HG03175 (cell line): ENCODE measurements around the gene CHKA.

Source experiments
- ATAC-seq: cut with Tn5 transposase; IDR thresholded peaks from one replicate; pipeline ENCODE4 v1.9.1; 2021; ENCODE audit warnings: mild to moderate bottlenecking, moderate library complexity; ENCODE audit not compliant: unreplicated experiment

CHKA gene

DNA sequence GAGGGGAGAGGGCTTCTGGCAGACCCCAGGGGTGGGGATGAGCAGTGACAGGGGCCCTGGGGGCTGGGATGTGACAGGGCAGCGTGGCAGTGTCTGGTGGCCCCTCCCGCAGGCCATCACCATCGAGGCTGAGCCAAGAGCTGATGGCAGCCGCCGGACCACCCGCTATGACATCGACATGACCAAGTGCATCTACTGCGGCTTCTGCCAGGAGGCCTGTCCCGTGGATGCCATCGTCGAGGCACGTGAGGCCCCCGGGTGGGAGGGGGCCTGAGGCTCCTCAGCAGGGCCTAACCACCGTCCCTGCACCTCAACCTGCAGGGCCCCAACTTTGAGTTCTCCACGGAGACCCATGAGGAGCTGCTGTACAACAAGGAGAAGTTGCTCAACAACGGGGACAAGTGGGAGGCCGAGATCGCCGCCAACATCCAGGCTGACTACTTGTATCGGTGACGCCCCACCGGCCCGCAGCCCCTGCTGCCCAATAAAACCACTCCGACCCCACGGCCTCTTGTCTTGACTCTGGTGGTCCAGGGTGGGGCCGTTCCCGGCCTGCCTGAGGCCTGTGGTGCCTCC, 85.0 kb downstream of the CHKA start:
- no peak for ATAC-seq

- ATAC-seq, result no peak
Measured at GRCh38 chr11:68035266-68035876, 85.8 kb downstream of the CHKA start.

- ATAC-seq, result no peak
Measured at GRCh38 chr11:68033708-68034045, 87.5 kb downstream of the CHKA start.

- ATAC-seq, result no peak
Measured at GRCh38 chr11:68032997-68033707, 88.0 kb downstream of the CHKA start.

GRCh38 chr11:68032003-68032402, 89.2 kb downstream of the CHKA start:
- no peak for ATAC-seq

GRCh38 chr11:68031144-68031464, 90.1 kb downstream of the CHKA start:
- no peak for ATAC-seq

DNA sequence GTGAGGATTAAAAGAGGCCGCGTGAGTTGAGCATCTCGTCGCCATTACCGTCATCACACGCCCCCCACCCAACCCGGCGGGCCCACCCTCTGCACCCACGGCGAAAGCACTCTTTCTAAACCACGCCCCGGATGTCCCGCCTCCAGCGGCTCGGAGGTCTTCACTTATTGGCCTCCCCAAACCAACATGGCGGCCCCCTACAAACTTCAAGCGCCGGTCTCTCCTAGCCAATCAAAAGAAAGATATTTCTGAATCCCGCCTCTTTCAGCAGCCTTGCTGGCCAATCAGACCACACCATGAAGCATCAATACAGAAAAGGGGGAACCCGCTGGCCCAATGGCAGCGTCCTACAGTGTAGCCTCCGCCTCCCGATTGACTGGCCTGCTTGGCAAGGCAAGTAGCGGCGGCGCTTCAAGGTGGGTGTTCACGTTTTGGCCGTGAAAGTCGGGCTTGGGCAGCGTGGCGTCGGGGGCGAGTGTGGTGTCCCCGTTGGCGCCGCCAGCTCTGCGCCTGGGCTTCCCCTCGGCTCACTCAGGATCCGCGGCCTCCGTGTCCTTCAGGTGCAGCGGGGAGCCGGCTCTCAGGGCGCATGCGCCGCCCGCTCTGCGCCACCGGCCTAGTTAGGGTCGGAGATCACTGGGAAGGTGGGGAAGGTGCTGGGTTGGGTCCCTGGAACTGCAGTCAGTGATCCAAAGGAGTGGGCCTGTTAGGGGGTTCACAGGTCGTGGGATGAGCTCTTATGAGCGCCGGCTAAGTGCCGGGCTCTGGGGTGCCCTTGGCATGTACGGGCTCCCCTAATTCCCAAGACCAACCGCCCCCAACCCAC, 90.7 kb downstream of the CHKA start, which contains the start of gene NDUFS8:
NDUFS8 (plus strand) TSS at position 364 of the 826 bp plus-strand sequence. CDS start 1,471 bp downstream, outside the sequence.
- peak; percentile 96 for ATAC-seq

- ATAC-seq, result no peak
Measured at GRCh38 chr11:68028802-68029545, 92.2 kb downstream of the CHKA start.

- ATAC-seq, result no peak
Measured at GRCh38 chr11:68027667-68028066, 93.5 kb downstream of the CHKA start.

DNA sequence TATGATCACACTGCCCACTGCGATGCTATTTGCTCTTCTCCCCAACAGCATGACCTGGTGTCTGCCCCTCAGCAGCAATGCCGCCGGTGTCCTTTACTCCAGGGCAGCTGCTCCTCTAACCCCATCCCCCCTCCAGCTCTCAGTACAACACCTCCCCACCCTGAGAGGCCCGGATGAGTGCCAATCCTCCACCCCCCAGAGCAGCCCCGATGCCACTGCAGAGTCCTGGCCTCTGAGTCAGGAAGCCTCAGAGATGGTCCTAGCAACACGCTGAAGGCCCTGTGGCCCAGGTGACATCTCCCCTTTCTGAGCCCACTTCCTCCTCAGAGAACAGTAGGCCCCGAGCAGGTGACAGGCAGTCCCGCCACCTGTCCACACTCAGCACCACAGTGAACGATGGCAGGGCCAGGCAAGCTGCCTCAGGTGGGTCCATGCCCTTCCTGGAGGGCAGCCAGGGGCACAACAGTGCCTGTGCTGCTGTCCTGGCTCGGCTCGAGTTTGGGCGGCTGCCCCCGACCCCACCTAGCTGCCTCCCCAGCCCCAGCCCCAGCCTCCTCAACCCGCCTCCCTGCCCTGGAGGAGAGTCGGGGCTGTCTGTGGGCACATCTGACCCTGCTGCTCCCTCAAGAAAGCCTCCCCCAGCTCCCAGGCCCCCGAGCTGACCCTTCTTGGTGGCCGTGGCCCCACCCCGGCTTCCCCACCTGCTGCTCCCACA, 94.6 kb downstream of the CHKA start:
- ATAC-seq, result no peak

GRCh38 chr11:68025047-68025446, 96.1 kb downstream of the CHKA start:
- ATAC-seq, result no peak

- no peak for ATAC-seq
Measured at GRCh38 chr11:68024508-68024907, 96.7 kb downstream of the CHKA start.

DNA sequence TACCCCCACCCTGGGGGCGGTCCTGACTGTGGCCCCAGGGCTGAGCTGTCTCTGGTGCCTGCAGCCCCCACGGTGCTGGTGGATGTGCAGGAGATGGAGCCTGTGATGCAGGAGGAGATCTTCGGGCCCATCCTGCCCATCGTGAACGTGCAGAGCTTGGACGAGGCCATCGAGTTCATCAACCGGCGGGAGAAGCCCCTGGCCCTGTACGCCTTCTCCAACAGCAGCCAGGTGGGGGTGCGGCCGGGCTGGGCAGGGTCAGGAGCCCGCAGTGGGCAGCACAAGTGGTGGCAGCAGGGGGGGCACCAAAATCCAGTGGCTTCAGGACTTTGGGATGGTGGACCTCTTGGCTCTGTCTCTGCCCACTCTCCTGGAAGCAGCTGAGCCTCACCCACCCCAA, 98.7 kb downstream of the CHKA start:
- no peak for ATAC-seq

GRCh38 chr11:68021167-68021787, 99.9 kb downstream of the CHKA start:
- ATAC-seq, result no peak

DNA sequence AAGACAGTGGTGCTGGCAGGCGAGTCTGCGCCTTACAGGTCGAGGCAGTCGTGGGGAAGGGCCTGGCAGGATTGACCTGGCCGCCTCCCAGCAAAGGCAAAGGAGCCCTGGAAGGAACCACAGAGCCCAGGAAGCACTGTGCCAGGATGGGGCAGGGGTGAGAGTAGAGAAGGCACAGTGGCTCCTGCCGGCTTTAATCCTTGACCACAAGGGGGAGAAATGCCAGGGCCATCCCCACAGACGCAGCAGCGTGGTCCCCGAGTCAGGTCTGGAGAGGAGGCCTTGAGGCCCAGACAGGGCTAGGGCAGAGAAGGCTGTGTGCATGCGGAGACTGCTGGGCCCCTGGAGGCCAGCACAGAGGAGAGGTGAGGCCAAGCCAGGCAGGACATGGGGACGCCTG, 100.6 kb downstream of the CHKA start:
- ATAC-seq, result no peak

- ATAC-seq, result no peak
Measured at GRCh38 chr11:68019486-68019885, 101.7 kb downstream of the CHKA start.

DNA sequence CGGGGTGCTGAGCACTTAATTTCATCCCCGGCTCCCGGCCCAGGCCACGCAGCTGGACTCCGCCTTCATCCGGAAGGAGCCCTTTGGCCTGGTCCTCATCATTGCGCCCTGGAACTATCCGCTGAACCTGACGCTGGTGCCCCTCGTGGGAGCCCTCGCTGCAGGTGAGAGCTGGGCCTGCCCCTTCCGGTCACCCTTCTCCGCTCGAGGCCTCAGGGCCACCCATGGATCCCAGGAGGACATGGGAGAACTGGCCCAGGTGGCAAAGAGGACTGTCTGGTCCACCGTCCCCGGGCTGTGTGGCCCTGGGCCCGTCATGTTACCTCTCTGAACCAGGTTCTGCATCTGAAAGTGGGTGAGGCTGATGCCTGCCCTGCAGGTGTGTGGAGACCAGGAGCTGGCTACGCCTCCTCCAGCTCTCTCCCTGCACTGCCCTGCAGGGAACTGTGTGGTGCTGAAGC, 102.4 kb downstream of the CHKA start:
- ATAC-seq, result no peak

DNA sequence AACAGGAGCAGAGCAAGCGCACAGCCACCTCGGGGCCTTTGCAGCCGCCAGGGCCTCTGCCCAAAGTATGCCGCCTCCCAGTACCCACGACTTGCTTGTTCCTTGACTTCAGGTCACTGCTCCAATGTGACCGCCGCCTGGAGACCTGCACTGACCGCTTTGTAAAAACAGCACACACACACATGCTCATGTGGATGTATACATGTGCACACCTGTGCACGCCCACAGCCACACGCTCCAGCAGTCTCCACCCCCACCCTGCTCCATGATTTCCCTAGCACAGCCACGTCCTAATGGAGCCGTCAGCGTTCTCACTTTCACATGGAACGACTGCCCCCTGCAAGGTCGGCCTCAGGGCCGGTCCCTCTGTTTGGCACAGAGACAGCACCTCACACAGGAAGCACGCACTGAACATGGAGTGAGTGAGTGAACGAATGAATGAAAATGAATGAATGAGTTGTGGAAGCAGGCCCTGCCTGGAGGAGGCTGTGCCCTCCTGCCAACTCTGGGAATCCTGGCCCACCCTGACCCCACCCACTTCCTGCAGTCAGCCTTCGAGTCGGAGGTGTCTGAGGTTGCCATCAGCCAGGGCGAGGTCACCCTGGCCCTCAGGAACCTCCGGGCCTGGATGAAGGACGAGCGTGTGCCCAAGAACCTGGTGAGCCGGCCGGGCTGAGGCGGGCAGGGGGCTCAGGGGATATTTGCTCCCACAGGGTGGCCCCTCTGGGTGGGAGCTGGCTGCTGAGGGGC, 103.0 kb downstream of the CHKA start:
- no peak for ATAC-seq
